GM18511 (cell line): ENCODE measurements around the gene CHSY3.

ENCODE experiments used
- ATAC-seq: cut with Tn5 transposase; IDR thresholded peaks from one replicate; pipeline ENCODE4 v1.9.1; 2021; ENCODE audit warnings: mild to moderate bottlenecking, moderate library complexity; ENCODE audit not compliant: unreplicated experiment

The CHSY3 gene

DNA sequence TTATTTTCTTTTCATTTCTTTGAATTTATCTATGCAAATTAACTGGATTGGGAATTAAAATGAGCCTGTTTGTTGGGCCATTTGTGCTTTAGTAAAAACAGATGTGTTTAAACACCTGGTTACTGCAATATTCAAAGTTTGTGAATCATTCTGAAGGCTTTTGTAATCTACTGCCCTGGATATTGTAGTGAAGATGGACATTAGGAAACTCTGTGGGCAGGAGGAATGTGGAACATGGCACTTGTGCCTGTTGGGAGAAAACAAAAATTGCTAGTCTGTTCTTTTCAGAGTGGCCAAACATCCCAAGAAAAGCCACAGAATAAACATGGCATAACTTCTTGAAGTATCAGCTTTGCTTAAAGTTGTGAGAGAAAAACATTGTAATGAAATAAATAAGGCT, 40.8 kb downstream of the CHSY3 start:
- ATAC-seq = no peak

DNA sequence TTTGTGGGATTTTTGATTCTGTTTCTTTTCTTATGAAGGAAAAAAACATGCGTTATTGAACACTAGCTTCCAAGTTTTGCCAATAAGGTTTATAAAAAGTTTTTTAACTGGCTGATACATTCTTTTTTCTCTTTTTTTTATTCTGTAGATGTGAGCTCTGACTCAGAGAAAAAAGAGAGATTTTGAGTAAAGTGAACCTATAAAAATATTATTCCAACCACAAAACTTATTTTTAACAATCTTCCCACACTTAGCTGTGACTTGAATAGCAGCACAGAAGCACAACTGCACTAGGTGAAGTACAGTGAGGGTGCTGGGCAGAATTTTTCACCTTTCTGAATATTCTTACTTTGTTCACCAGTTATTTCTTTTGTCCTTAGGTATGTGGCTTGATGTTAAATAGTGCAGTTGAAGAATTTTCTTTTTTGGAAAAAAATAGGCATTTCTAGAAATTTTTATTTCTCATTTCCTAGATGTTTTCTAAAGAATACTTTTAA, 41.6 kb downstream of the CHSY3 start:
- ATAC-seq = no peak

DNA sequence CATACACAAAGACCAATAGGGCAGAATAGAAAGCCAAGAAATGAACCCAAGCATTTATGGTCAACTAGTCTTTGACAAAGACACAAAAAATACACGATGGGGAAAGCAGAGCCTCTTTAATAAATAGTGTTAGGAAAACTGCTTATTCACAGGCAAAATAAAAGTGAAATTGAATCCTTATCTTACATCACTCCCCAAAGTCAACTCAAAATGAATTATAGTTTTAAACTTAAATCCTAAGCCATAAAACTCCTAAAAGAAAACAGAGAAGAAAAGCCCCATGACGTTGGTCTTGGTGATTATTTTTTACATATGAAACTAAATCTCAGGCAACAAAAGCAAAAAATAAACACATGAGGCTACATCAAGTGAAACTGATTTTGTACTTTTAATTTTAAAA, 46.8 kb downstream of the CHSY3 start:
- ATAC-seq = no peak

DNA sequence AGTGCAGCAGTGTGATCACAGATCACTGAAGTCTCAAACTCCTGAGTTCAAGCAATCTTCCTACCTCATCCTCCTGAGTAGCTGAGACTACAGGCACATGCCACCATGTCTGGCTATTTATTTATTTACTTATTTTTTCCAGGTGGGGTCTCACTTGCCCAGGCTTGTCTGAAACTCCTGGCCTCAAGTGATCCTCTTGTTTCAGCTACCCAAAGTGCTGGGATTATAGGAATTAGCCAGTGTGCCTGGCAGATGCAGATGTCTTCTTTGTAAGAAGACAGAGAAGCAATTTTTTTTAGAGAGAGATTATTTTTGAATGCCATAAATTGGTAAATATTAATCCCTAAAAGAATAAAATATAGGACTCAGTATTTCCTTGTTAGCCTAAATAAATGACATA, 54.3 kb downstream of the CHSY3 start:
- no peak for ATAC-seq

DNA sequence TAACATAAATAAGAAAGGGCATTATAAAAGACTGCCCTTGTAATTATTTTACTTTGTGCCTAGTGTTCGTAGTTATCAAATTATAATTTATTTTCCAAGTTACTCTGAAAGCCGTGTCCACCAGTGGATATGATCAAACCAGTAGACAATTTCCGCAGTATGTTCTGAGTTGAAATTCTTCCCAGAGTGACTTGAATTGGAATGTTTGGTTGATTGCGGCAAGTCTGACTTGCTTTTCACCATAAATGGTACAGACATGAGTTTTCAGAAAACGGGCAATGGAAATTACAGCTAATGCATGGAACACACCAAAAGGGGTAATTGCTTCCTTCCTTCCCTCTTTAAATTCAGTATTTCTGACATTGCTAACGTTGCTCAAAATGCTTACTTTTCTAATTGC, 56.6 kb downstream of the CHSY3 start:
- no peak for ATAC-seq

DNA sequence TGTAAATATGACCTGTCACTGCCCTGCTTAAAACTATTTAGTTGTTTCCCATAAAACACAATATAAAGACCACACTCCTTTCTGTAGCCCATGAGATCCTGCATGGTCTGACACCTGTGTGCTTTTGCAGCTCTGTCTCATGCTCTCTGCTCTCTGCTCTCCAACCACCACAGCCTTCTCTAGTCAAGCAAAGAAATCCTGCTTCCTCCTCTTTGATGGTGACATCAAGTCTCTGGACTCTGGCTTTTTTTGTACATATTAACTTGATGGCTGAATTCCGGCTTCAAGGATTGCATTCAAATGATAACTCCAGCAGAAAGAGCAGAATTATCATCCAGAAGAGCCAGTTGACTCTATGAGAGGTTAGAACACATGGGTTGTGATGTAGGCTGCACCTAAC, 58.2 kb downstream of the CHSY3 start:
- ATAC-seq = no peak

DNA sequence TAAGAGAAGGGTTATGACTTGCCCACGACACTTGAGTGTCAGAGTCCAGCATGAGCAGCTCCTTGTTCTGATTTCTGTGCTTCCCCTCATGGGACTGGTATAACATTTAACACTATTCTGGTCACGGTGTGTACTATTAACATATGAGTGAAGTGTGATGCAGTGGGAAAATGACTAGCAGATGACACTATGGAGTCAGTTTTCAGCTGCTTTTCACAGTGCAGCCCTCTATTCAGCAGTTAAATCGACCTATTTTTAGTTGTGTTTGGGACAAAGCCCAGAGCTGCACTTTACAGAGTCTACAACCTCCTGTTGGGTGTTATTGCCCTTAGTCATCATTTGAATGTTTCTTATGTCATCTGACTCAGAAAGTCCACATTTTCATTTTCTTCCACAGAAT, 59.1 kb downstream of the CHSY3 start:
- no peak for ATAC-seq

DNA sequence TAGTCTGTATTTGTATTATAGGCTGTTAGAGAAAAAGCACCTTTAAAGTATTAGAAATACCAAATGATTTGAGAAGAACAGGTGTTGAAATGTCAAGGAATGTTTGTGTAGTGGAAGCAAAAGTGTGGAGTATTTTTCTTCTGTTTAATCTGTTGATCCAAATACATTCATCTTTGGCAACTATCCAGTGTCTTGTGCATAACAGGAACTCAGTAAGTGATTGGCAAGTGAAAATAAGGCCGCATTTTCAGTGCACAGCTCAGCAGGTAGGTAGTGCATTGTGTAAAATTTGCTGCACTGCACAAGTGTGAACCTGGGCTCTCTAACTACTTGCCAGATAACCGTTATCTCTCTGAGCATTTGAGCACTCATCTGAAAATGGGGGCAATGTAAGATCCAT, 61.8 kb downstream of the CHSY3 start:
- no peak for ATAC-seq

DNA sequence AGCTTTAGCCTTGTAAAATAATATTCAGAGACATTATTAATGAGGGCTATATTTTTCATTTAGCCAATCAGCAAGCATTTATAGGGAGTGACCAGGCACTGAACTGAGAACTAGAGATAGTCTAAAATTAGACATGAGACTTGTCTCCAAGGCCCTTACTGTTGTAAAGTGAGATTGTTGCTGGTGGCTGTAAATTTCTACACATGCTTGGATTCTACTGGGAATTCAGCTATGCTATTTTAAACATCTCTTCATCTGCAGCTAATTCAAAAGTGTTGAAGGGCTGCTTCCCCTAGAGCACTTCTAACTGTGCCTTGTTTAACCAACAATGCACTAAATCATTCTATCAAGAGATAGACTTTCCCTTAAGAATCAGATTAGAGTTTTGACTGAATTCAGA, 67.4 kb downstream of the CHSY3 start:
- ATAC-seq = no peak

DNA sequence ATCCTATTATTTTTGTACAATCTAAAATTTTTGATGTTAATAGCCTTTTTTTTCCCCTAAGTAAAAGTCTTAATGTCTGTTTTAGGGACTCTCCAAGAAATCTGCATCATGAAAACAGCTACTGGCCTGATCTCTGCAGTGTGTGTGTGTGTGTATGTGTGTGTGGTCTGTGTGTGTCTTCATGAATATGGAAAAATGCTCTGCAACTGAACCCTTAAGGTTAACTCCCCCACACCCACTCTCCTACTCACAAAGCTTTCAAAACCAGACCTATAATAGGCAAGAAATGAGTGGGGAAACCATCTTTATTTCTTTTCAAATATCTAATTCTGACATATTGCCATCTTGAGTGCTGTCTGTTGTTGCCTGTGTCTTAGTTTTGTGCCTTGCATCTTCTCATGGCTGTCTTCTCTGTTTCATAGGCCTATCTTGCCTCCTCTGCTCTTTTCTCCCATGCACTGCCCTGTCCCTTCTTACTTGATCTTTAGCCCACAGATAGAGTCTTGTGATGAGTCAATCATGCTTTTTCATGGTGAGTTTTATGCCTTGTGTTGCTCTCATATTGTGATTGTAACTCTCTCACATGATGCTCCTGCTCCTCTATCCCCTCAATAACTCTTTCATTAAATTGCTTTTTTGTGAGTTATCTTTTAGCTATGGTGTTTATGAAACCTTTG, 68.3 kb downstream of the CHSY3 start:
- no peak for ATAC-seq

DNA sequence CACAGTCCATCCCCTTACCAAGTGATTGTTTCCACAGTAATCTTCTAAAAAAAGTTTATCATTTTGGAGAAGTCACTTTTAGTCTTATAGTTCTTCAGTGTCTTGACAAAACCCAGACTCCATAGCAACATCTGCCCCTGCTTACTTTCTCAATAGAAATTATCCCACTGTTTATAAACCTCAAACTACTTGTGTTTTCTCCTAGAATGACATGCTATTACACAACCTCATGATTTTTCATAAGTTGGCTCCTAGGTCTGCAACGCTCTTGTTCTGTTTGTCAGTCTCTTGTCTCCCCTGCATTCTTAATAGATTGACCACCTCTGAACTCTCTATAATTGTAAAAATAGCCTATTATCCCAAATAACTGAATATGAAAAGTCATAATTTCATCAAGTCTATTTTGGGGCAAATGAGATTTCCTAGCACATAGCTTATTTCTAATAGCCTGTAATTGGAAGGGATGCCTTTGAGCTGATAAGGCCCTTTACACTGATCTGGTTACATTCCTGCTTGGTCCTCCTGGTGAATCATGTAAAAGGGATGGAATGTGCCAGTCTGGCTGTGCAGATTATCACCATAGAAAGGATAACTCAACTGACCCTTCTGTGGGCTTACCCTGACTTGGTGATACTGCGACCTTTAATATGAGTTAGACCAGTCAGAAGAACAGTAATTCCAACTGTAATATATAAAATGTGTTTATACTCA, 69.6 kb downstream of the CHSY3 start:
- no peak for ATAC-seq

DNA sequence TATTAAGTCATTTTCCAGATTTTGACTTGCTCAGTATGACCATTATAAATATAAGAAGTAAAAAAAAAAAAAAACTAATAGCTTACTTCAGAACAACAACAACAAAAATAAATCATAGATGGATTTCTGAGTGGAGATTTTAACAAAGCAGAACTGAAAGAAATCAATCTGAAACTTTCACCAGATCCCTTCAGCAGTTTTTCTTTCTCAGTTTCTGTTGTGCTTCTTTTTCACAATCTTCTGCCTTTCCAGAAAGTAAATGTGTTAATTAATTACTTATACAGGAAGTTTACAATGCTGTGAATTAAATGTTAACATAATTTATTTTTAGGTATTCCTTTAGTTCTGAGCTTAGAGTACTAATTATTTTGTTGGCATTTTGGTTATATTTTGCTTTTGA, 73.5 kb downstream of the CHSY3 start:
- ATAC-seq = peak; percentile 94

DNA sequence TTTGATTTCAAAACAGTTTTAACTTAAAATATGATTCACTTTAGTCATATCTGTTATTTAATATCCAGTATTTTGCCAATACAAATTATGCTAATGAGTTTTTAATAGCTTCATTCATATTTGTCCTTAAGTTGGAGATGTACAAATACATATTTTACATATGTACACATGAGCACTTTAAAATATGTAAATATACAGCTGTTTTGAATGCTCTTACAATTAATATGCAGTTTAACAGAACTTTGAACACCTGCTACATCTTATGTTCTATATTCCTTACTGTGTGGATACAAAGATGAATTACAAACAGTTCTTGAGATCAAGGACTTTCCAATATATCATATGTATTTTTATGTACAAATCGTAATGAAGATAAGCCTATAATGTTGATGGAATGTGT, 74.0 kb downstream of the CHSY3 start:
- peak; percentile 9 for ATAC-seq

DNA sequence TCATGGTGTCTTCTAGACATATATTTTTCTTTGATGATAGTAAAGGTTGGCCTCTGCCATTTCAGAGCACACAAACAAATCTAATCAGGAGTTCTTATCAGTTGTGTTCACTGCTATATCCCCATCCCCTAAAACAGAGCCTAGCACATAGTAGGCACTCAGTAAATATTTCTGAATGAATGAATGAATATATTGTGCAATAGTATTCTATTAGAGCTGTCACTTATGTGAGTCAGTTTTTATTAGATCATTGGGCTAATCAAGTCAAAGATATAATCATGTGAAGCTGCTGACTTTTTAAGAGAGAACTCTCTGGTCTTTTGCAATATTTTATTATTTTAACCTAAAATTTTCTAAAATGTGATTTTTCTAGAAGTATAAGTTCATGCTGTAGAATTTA, 84.2 kb downstream of the CHSY3 start:
- ATAC-seq = no peak

DNA sequence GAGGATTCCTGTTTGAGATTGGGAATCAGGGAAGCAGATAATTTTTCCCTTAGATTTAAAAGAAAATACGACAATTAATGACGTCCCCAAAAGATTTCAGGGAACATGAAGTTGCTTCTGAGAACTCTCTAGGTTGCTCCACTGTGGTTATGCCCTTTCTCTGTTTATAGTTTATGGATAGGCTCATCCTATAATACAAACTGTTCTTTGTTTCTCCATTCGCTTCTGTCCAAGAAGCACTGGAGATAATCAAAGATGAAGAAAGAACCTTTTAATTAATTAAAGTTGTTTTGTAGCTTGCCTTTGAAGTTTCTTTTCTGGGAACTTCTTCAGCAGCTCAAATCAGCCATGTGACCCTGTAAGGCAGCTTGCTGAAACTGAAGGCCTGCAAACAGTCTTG, 87.5 kb downstream of the CHSY3 start:
- no peak for ATAC-seq

DNA sequence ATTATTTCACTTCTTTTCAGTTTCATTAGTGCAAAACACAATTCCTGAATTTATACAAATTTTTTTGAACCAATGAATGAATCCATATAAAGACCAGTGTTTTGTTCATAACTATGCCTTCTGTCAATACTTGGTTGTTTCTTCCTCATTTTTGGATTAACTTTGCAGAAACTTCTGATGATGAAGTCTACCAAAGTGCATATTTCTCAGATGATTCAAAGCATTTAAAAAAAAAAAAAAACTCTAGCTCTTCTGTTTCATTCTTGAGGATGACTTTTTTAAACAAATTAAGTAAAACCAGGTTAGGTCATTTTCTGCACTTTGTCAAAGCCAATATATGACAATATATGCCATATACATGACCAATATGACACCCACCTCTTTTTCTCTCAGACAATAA, 92.6 kb downstream of the CHSY3 start:
- ATAC-seq = no peak

DNA sequence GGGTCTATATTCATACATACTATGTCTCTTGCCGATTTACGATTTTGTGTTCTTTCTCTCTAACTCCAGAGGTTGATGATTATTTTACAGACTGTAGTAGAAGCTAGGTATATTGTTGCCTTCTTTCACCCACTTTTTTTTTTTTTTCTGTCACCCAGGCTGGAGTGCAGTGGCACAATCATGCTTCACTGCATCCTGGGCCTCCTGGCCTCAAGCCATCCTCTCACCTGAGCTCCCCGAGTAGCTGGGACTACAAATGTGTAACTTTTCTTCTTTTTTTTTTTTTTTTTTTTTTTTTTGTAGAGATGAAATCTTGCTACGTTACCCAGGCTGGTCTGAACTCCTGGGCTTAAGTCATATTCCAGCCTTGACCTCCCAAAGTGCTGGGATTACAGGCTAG, 96.2 kb downstream of the CHSY3 start:
- ATAC-seq = no peak

DNA sequence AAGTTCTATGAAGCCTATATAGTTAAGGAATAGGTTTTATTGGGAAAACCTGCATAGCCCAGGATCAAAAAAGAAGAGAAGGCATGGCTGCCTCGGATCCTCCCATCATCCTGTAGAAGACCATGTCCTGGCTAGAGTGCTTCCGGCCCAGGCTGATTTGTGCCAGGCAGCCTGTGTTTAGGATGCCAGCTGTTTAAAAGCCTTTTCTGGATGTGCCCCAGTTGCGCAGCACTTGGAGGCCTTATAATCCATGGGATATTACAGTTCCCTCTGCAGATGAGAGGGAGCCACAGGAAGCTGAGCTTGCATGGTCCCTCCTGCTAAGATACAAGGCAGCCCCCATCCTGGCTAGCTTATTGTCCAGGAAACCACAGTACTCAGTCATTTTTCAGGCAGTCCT, 97.9 kb downstream of the CHSY3 start:
- no peak for ATAC-seq

DNA sequence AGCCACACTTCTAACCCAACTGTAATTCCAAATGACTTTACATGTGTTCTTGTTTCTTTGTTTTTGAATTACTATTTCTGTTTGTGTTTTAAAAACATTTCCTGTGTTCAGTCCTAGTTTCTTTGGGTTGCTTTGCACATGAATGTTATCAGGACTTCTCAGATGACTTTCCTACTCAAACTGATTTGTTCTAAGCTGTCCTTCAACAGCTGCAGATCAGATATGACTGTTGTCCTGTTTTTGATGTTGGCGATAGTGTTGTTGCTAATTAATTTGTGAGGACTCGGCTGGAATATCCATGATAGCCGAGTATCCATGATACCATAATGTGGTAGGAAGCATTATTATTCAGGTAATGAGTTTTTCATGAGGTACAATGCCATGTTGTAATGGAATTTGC, 98.6 kb downstream of the CHSY3 start:
- ATAC-seq = no peak

DNA sequence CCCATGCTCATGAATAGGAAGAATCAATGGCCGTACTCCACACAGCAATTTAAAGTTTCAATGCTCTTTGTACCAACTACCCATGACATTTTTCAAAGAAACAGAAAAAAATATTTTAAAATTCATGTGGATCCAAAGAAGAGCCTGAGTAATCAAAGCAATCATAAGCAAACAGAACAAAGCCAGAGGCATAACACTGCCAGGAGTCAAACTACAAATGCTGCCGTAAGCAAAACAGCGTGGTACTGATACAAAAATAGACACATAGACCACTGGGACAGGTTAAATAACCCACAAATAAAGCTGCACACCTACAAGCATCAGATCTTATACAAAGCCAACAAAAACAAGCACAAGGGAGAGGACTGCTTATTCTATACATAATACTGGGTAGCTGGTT, 107.7 kb downstream of the CHSY3 start:
- ATAC-seq = no peak

DNA sequence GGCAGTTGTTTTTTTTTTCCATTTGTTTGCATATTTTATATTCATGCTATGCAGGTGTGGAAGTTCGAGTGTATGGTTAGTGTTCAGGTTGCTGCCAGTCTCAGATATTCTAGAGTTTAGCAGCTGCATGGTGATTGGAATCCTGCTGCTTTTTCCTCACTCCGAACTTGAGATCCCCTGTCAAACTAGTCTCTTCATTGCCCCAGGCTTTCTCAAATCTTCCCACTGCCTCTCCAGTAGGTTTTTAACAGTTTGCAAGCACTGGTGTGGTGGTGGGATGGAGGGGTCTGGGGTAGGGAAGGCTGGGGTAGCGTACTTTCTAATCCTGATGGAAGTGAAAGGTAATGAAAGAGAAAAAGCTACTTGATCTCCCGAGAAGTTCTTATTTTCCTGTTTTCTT, 112.9 kb downstream of the CHSY3 start:
- ATAC-seq = no peak

DNA sequence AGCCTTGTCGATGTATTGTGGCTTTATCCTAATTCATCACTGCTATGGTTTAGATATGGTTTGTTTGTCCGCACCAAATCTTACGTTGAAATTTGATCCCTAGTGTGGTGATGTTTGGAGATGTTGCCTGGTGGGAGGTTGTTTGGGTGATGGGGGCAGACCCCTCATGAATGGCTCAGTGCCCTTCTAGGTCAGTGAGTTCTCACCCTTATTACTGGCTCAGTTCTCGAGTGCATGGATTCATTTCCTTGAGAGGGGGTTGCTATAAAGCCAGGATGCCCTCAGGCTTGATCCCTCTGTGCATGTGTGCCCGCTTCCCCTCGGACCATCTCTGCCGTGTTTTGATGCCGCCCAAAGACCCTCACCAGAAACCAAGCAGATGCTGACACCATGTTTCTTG, 114.4 kb downstream of the CHSY3 start:
- no peak for ATAC-seq

DNA sequence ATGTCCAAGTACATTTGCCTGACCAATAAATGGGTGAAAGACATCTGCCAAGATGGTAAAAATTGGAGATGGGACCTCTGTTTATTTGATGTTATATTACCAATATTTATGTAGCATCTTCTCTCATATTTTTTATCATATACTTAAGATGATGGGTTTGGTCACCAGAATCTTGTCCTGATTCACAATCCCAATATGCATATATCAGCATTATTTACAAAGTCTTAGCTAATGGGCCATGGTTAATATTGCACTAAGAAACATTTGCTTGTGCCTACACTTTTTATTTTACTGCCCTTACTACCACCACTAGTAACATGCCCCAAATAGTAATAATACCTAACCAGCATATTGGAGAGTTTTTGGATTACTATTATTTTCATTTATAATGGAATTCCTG, 116.7 kb downstream of the CHSY3 start:
- ATAC-seq = no peak
